NCI-H82 treated with DMSO at 0.1 percent for 48 hours (cell line): ENCODE data around the gene NBPF10.
"Not testable (repeated sequence)": the region's sequence is repeated elsewhere in the genome, so short reads cannot be mapped to it uniquely, and the experiment has no call there.

Experiments
- DNase-seq: peaks from one replicate; lab custom pipeline; 2025; ENCODE audit not compliant: unreplicated experiment; lab: John Stamatoyannopoulos, UW

The NBPF10 gene, protein sequence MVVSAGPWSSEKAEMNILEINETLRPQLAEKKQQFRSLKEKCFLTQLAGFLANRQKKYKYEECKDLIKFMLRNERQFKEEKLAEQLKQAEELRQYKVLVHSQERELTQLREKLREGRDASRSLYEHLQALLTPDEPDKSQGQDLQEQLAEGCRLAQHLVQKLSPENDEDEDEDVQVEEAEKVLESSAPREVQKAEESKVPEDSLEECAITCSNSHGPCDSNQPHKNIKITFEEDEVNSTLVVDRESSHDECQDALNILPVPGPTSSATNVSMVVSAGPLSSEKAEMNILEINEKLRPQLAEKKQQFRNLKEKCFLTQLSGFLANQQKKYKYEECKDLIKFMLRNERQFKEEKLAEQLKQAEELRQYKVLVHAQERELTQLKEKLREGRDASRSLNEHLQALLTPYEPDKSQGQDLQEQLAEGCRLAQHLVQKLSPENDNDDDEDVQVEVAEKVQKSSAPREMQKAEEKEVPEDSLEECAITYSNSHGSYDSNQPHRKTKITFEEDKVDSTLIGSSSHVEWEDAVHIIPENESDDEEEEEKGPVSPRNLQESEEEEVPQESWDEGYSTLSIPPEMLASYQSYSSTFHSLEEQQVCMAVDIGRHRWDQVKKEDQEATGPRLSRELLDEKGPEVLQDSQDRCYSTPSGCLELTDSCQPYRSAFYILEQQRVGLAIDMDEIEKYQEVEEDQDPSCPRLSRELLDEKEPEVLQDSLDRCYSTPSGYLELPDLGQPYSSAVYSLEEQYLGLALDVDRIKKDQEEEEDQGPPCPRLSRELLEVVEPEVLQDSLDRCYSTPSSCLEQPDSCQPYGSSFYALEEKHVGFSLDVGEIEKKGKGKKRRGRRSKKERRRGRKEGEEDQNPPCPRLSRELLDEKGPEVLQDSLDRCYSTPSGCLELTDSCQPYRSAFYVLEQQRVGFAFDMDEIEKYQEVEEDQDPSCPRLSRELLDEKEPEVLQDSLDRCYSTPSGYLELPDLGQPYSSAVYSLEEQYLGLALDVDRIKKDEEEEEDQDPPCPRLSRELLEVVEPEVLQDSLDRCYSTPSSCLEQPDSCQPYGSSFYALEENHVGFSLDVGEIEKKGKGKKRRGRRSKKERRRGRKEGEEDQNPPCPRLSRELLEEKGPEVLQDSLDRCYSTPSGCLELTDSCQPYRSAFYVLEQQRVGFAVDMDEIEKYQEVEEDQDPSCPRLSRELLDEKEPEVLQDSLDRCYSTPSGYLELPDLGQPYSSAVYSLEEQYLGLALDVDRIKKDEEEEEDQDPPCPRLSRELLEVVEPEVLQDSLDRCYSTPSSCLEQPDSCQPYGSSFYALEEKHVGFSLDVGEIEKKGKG (N-terminal part only)

GRCh38 chr1:146144465-146144864 is at the start of gene NBPF10:
Gene NBPF10, minus strand, starts transcription at chr1:146144804. Its CDS starts 35 bp downstream, at chr1:146144769.
- not testable (repeated sequence) for DNase-seq

DNA sequence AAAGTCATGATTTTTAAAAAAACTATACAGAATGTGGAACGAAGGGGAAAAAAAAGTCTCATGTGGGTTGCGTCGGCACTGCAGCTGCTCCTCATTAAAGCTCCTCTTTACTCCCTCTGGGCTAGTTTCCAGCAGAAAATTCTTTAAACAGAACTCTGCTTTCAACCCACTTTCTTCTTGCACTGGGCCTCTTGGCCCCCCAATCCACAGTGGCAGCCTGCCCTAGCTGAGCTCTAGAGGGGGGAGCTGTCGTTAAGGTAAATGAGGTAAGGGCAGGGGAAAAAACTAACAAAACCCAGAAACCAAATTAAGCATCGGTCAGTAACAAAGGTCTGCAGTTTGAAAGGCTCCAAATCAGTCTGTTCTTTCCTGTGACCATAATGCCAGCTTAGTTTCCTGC is 29.9 kb upstream of the NBPF10 start:
- not testable (repeated sequence) for DNase-seq

- DNase-seq = not testable (repeated sequence)
Measured at GRCh38 chr1:146167740-146168139, 23.1 kb upstream of the NBPF10 start.

DNA sequence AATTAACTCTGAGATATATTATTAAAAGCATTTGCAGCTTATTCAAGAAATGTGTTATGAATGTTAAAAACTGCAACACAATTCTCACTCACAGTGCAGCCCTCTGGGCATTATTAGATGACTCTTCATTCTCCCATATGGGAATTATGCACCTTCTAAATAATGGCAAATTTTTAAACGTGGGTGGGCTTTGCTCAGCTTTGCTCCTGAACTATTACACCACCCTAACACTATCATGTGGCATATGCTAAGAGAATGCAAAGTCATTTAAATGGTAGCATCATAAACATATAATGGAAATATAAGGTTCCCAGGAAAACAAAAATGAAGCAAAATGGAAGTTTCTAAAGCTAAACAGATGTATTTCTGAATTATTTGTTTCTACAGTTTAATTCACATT is 22.7 kb upstream of the NBPF10 start:
- DNase-seq = not testable (repeated sequence)
